ENCODE measurements around the gene IL27RA. TPM values are rescaled to one million over a fixed set of nuclear protein-coding genes. Genes with fewer than 3 reads are reported as not detected.

The IL27RA gene
- total RNA-seq, 2 donors from 2014 or later = 10.3 to 10.8 TPM

DNA sequence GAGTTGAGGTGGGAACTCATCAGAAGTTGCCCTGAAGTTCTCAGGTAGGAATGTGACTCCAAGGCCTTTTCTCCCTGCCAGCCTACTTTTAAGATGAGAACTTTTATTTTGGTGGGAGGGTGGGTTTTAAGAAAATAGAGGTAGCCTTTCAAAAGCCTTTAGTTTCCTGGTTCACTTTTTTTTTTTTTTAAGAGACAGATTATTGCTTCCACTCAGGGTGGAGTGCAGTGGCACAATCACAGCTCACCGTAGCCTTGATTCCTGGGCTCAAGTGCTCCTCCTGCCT lies 51.1 kb downstream of the IL27RA start:
- no peaks in the 10 kb centered on the region for H3K4me1 ChIP-seq (ENCODE audit: control insufficient read depth, insufficient read depth, low read length)
- H3K4me1 Mint-ChIP-seq = peaks cover 3% of the 10 kb centered on the region

DNA sequence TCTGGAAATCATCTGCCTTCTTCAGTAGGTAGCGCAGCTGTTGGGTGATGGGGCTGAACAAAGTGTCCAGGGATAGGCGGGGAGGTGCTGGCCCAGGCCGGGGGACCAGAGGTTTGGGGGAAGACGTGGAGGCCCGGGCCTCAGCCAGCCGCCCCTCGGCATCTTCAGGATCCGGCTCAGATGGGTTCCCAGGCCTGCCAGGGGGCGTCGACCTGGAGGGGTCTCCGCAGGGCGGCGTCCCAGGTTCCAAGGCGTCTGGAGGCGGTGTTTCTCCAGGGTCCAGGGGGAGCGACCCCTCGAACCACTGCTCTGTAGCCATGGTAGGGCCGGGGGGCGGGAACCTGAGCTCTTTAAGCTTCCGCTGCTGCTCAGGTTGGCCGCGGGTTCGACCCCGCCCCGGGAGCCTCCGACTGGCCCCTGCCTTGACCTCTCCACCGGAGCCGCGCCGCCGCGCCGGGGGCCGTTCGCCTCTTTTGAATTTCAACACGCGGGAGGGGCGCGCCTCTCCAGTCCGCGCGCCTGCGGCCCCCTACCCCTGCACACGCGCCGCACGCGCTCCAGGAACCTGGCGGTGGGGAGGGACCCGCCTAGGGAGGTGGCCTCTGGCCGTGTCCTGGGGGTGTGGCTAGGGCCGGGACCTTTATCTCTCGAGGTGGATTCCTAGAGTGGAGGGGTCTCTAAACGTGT lies 53.9 kb downstream of the IL27RA start, which contains the start of gene C19orf67:
C19orf67 (minus strand) TSS at position 475 of the 687 bp plus-strand sequence; CDS start at position 319, 156 bp downstream.
- Histone ChIP-seq H3K36me3 (ENCODE audit: control insufficient read depth, insufficient read depth, low read length) (peaks cover 16% of the 10 kb centered on the region), H3K4me1 (ENCODE audit: control insufficient read depth, insufficient read depth, low read length) (no peaks in the 10 kb centered on the region), H3K9ac (ENCODE audit: extremely low read depth, low read length, poor library complexity, severe bottlenecking) (no peak within 1 kb of the TSS), H3K9me3 (ENCODE audit: control insufficient read depth, low read length) (no peaks in the 10 kb centered on the region), H3K27ac (ENCODE audit: low read depth, low read length) (no peak within 1 kb of the TSS), H3K27me3 (ENCODE audit: control insufficient read depth, insufficient read depth, low read length, poor library complexity, severe bottlenecking) (no peaks in the 10 kb centered on the region), H3K4me3 (ENCODE audit: low read length) (no peak within 1 kb of the TSS)
- peak within 1 kb of the TSS; percentile 58 for H3K27ac Mint-ChIP-seq
- WGBS, 2 experiments (ENCODE audit: insufficient coverage in 1 of 2, insufficient read length in 1 of 2) = 72 to 76% methylated on average over 32 to 54 of the region's 54 CpGs
- peaks cover 23% of the 10 kb centered on the region for H3K36me3 Mint-ChIP-seq (ENCODE audit: low read depth)
- DNase-seq = peak; percentile 76
- H3K27me3 Mint-ChIP-seq (ENCODE audit: insufficient read depth) = peaks cover 29% of the 10 kb centered on the region
- TF ChIP-seq, protein P1, sequence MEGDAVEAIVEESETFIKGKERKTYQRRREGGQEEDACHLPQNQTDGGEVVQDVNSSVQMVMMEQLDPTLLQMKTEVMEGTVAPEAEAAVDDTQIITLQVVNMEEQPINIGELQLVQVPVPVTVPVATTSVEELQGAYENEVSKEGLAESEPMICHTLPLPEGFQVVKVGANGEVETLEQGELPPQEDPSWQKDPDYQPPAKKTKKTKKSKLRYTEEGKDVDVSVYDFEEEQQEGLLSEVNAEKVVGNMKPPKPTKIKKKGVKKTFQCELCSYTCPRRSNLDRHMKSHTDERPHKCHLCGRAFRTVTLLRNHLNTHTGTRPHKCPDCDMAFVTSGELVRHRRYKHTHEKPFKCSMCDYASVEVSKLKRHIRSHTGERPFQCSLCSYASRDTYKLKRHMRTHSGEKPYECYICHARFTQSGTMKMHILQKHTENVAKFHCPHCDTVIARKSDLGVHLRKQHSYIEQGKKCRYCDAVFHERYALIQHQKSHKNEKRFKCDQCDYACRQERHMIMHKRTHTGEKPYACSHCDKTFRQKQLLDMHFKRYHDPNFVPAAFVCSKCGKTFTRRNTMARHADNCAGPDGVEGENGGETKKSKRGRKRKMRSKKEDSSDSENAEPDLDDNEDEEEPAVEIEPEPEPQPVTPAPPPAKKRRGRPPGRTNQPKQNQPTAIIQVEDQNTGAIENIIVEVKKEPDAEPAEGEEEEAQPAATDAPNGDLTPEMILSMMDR (conservative IDR thresholded peaks at IDR 0.05) = no peak
- no peaks in the 10 kb centered on the region for H3K9me3 Mint-ChIP-seq
- peak within 1 kb of the TSS; percentile 40 for H3K4me3 Mint-ChIP-seq
- peaks cover 5% of the 10 kb centered on the region for H3K4me1 Mint-ChIP-seq

More for the DNA sequence above, 51.1 kb downstream of the IL27RA start:
- 48 to 56% methylated on average over 1 of the region's 1 CpG for WGBS, 2 experiments (ENCODE audit: insufficient coverage in 1 of 2, insufficient read length in 1 of 2)
- H3K27ac Mint-ChIP-seq = no peak overlapping the region
- Histone ChIP-seq H3K9me3 (ENCODE audit: control insufficient read depth, low read length) (no peaks in the 10 kb centered on the region), H3K4me3 (ENCODE audit: low read length) (no peak overlapping the region), H3K36me3 (ENCODE audit: control insufficient read depth, insufficient read depth, low read length) (peaks cover 7% of the 10 kb centered on the region), H3K27ac (ENCODE audit: low read depth, low read length) (no peak overlapping the region), H3K9ac (ENCODE audit: extremely low read depth, low read length, poor library complexity, severe bottlenecking) (no peak overlapping the region), H3K27me3 (ENCODE audit: control insufficient read depth, insufficient read depth, low read length, poor library complexity, severe bottlenecking) (no peaks in the 10 kb centered on the region)
- H3K9me3 Mint-ChIP-seq = no peaks in the 10 kb centered on the region
- DNase-seq = no peak
- TF ChIP-seq, protein P1 (conservative IDR thresholded peaks at IDR 0.05) = no peak
- peaks cover 8% of the 10 kb centered on the region for H3K36me3 Mint-ChIP-seq (ENCODE audit: low read depth)
- H3K27me3 Mint-ChIP-seq (ENCODE audit: insufficient read depth) = peaks cover 22% of the 10 kb centered on the region
- H3K4me3 Mint-ChIP-seq = peak overlapping the region; percentile 79

DNA sequence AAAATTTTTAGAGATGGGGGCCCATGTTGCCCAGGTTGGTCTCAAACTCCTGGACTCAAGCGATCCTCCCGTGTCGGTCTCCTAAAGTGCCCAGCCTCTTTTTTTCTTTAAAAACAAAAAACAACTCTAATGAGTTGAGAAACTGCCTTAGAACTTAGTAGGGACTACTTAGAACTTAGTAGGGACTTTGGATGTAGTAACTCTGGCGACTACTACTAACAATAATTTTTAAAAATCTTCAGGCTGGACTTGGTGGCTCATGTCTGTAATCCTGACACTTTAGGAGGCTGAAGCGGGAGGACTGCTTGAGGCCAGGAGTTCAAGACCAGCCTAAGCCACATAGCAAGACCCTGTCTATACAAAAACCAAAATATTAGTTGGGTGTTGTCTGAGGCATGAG lies 54.5 kb downstream of the IL27RA start:
- WGBS, 2 experiments (ENCODE audit: insufficient coverage in 1 of 2, insufficient read length in 1 of 2) = 84 to 85% methylated on average over 5 of the region's 5 CpGs
- H3K4me3 ChIP-seq (ENCODE audit: low read length) = no peak overlapping the region
- Mint-ChIP-seq H3K27ac (no peak overlapping the region), H3K36me3 (ENCODE audit: low read depth) (peaks cover 23% of the 10 kb centered on the region), H3K4me1 (peaks cover 5% of the 10 kb centered on the region), H3K27me3 (ENCODE audit: insufficient read depth) (peaks cover 29% of the 10 kb centered on the region), H3K9me3 (no peaks in the 10 kb centered on the region), H3K4me3 (peak overlapping the region; percentile 40)
- H3K4me1 ChIP-seq (ENCODE audit: control insufficient read depth, insufficient read depth, low read length) = no peaks in the 10 kb centered on the region
- no peaks in the 10 kb centered on the region for H3K9me3 ChIP-seq (ENCODE audit: control insufficient read depth, low read length)
- no peak overlapping the region for H3K9ac ChIP-seq (ENCODE audit: extremely low read depth, low read length, poor library complexity, severe bottlenecking)
- H3K27me3 ChIP-seq (ENCODE audit: control insufficient read depth, insufficient read depth, low read length, poor library complexity, severe bottlenecking) = no peaks in the 10 kb centered on the region
- TF ChIP-seq, protein P1 (conservative IDR thresholded peaks at IDR 0.05) = no peak
- no peak for DNase-seq
- peaks cover 16% of the 10 kb centered on the region for H3K36me3 ChIP-seq (ENCODE audit: control insufficient read depth, insufficient read depth, low read length)
- no peak overlapping the region for H3K27ac ChIP-seq (ENCODE audit: low read depth, low read length)
